Fibroblast of skin of right quadriceps (primary cell): Measurements from ENCODE around the gene SBF1.
A peak's percentile ranks its signal among the peaks of the same experiment; 100 is the strongest.

Experiments used
- DNase-seq: peaks from one replicate; pipeline ENCODE4 v3.0.0-alpha.2; 2013

SBF1 gene

GRCh38 chr22:50506611-50507420 lies 32.0 kb upstream of the SBF1 start:
- no peak for DNase-seq

GRCh38 chr22:50505776-50506610 lies 31.2 kb upstream of the SBF1 start:
- DNase-seq = no peak

GRCh38 chr22:50505276-50505775 lies 30.5 kb upstream of the SBF1 start:
- no peak for DNase-seq

- DNase-seq = no peak
These were observed 29.8 kb upstream of the SBF1 start for GRCh38 chr22:50504369-50505211.

GRCh38 chr22:50503475-50504145 lies 28.8 kb upstream of the SBF1 start:
- DNase-seq = no peak

GRCh38 chr22:50502628-50503474 lies 28.0 kb upstream of the SBF1 start:
- DNase-seq = no peak

- DNase-seq = no peak
These were observed 27.3 kb upstream of the SBF1 start for GRCh38 chr22:50502096-50502495.

GRCh38 chr22:50500452-50500851 lies 25.6 kb upstream of the SBF1 start:
- no peak for DNase-seq

GRCh38 chr22:50498322-50498890 lies 23.6 kb upstream of the SBF1 start:
- peak; percentile 46 for DNase-seq

GRCh38 chr22:50497093-50497492 lies 22.3 kb upstream of the SBF1 start:
- no peak for DNase-seq

- DNase-seq = no peak
These were observed 15.9 kb upstream of the SBF1 start for GRCh38 chr22:50490531-50491308.

GRCh38 chr22:50489363-50490243 lies 14.8 kb upstream of the SBF1 start:
- DNase-seq = no peak

- no peak for DNase-seq
These were observed 14.1 kb upstream of the SBF1 start for GRCh38 chr22:50488886-50489285.

- DNase-seq = no peak
These were observed 13.3 kb upstream of the SBF1 start for GRCh38 chr22:50488006-50488677.

GRCh38 chr22:50487290-50488005 lies 12.6 kb upstream of the SBF1 start:
- no peak for DNase-seq

GRCh38 chr22:50486561-50487289 lies 11.9 kb upstream of the SBF1 start, which contains the start of gene MIOX:
Gene MIOX, plus strand, starts transcription at chr22:50486859. Its CDS starts 39 bp downstream, at chr22:50486898.
- DNase-seq = no peak
